ENCODE measurements around the gene TGM2. TPM values are rescaled to one million over a fixed set of nuclear protein-coding genes. Genes with fewer than 3 reads are reported as not detected.

The TGM2 gene
- polyA plus RNA-seq, 2 of the 4 experiments (the other 2 are of a cell fraction): 173 to 441 TPM

DNA sequence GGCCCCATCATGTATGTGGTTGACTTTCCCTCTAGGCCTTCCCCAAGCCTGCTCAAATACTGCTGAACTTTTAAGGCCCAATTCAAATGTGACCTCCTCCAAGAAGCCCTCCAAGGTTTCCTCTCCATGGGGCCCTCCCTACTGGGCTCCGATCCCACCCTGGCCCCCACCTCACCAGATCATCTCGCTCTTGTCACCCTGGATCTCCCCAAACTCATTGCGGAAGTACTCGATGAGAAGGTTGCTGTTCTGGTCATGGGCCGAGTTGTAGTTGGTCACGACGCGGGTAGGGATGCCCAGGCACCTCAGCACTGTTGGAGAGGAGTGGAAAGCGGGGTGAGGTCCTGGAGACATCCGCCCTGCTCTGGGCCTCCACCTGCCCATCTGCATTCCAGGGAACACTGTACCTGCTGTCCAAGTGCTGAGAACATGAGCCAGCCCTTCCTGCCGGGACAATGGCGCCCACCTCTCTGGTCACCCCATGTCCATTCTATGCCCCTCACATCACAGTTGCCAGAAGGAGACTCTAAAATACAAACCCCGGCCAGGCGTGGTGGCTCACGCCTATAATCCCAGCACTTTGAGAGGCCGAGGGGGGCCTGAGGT, 23.1 kb downstream of the TGM2 start:
- Histone ChIP-seq H3K4me2 (no peak overlapping the region; the same call in 2 of the 3 replicates), H3K4me1 (peaks cover 66% of the 10 kb centered on the region), H3K27ac (peak overlapping the region; percentile 83 to 95), H3K9me3 (no peaks in the 10 kb centered on the region), H3K4me3 (no peak overlapping the region)
- no peak for FAIRE-seq
- ATAC-seq: no peak
- WGBS (ENCODE audit: missing lambda C conversion rate): 97% methylated on average over 14 of the region's 16 CpGs
- CTCF ChIA-PET: interaction anchor here (1.2 to 4.2 kb wide), 5 partner anchors 14 to 85 kb away, joined by 5 to 59 read pairs (median 28); partner anchors contain the start of gene TGM2
- no peak for DNase-seq (ENCODE audit: low read depth in 1 of 2, low spot score in 1 of 2)
- TF ChIP-seq CBX8 (IDR thresholded peaks at IDR 0.05) (no peak), RFX5 (IDR thresholded peaks at IDR 0.05) (no peak), CHD2 (IDR thresholded peaks at IDR 0.05; ENCODE audit: low read length, partially characterized antibody) (no peak), ZFP36 (IDR thresholded peaks at IDR 0.05; ENCODE audit: borderline replicate concordance, partially characterized antibody) (peak; percentile 90), POLR2AphosphoS2 (conservative IDR thresholded peaks at IDR 0.05; ENCODE audit: low read length) (no peak)
- POLR2A ChIA-PET: no interaction called here

GRCh38 chr20:38141204-38141888, 23.7 kb downstream of the TGM2 start:
- TF ChIP-seq HOXA7 (CRISPR knock-in tag; IDR thresholded peaks at IDR 0.05) (peak; percentile 19; the same call in 1 of the 2 replicates), NPAS2 (CRISPR knock-in tag; IDR thresholded peaks at IDR 0.05; ENCODE audit: borderline replicate concordance) (no peak), JUN (IDR thresholded peaks at IDR 0.05) (peak in 1 of 2 experiments; percentile 34; a peak in 1 of 5 replicates), NFE2L2 (conservative IDR thresholded peaks at IDR 0.05; ENCODE audit: low read length) (no peak)
- DNase-seq (ENCODE audit: low read depth in 1 of 2, low spot score in 1 of 2) (no peak), ATAC-seq (no peak), FAIRE-seq (no peak)
- H3K4me3 ChIP-seq: no peak overlapping the region
- peak overlapping the region; percentile 83 to 95 for H3K27ac ChIP-seq
- 92% methylated on average over 18 of the region's 23 CpGs for WGBS (ENCODE audit: missing lambda C conversion rate)
- POLR2A ChIA-PET: no interaction called here
- no peak overlapping the region for H3K4me2 ChIP-seq
- H3K9me3 ChIP-seq: no peaks in the 10 kb centered on the region
- CTCF ChIA-PET: interaction anchor here (1.2 kb wide), 1 partner anchor 84 kb away, joined by 5 read pairs; no protein-coding TSS in a partner anchor
- H3K4me1 ChIP-seq: peaks cover 70% of the 10 kb centered on the region

- POLR2A ChIA-PET: no interaction called here
Observed at GRCh38 chr20:38139977-38140753, 24.9 kb downstream of the TGM2 start.

GRCh38 chr20:38139156-38139912, 25.7 kb downstream of the TGM2 start:
- peaks cover 70% of the 10 kb centered on the region for H3K4me1 ChIP-seq
- H3K4me3 ChIP-seq: no peak overlapping the region
- WGBS (ENCODE audit: missing lambda C conversion rate): 93% methylated on average over 25 of the region's 25 CpGs
- H3K4me2 ChIP-seq: no peak overlapping the region
- DNase-seq (ENCODE audit: low read depth in 1 of 2, low spot score in 1 of 2) (no peak), FAIRE-seq (no peak), ATAC-seq (no peak)
- TF ChIP-seq CEBPB (IDR thresholded peaks at IDR 0.05) (no peak), HDAC2 (IDR thresholded peaks at IDR 0.05) (no peak), JUN (IDR thresholded peaks at IDR 0.05) (no peak), EHF (CRISPR knock-in tag; IDR thresholded peaks at IDR 0.05) (no peak), MAFK (IDR thresholded peaks at IDR 0.05; ENCODE audit: partially characterized antibody) (no peak), POLR2AphosphoS2 (conservative IDR thresholded peaks at IDR 0.05; ENCODE audit: low read length) (no peak), HOXA7 (CRISPR knock-in tag; IDR thresholded peaks at IDR 0.05) (no peak), EHMT2 (IDR thresholded peaks at IDR 0.05; ENCODE audit: low read depth) (no peak), BHLHE40 (IDR thresholded peaks at IDR 0.05; ENCODE audit: low read depth, low read length) (no peak), CBX2 (IDR thresholded peaks at IDR 0.05; ENCODE audit: borderline replicate concordance, low read depth) (no peak), RNF2 (IDR thresholded peaks at IDR 0.05; ENCODE audit: borderline replicate concordance, low read depth) (no peak), FOSB (CRISPR knock-in tag; IDR thresholded peaks at IDR 0.05) (no peak), RAD21 (conservative IDR thresholded peaks at IDR 0.05 in 1 of 2, IDR thresholded peaks at IDR 0.05 in 1 of 2) (no peak), KDM1A (IDR thresholded peaks at IDR 0.05; ENCODE audit: low read depth) (no peak), RARB (CRISPR knock-in tag; IDR thresholded peaks at IDR 0.05) (no peak), CBX8 (IDR thresholded peaks at IDR 0.05) (no peak)
- TF ChIP-seq, protein P1, sequence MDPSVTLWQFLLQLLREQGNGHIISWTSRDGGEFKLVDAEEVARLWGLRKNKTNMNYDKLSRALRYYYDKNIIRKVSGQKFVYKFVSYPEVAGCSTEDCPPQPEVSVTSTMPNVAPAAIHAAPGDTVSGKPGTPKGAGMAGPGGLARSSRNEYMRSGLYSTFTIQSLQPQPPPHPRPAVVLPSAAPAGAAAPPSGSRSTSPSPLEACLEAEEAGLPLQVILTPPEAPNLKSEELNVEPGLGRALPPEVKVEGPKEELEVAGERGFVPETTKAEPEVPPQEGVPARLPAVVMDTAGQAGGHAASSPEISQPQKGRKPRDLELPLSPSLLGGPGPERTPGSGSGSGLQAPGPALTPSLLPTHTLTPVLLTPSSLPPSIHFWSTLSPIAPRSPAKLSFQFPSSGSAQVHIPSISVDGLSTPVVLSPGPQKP (IDR thresholded peaks at IDR 0.05; ENCODE audit: low read depth, low read length): no peak
- H3K9me3 ChIP-seq: no peaks in the 10 kb centered on the region
- peak overlapping the region in 1 of 2 experiments; percentile 38; a peak in 3 of 6 replicates for H3K27ac ChIP-seq
- POLR2A ChIA-PET: interaction anchor here (1.0 kb wide), 1 partner anchor 12 kb away, joined by 3 read pairs; no protein-coding TSS in a partner anchor
- CTCF ChIA-PET: interaction anchor here (1.0 to 1.8 kb wide), 6 partner anchors 25 to 84 kb away, joined by 3 to 10 read pairs (median 4); no protein-coding TSS in a partner anchor

More at GRCh38 chr20:38139977-38140753, 24.9 kb downstream of the TGM2 start:
- FAIRE-seq (no peak), ATAC-seq (no peak), DNase-seq (ENCODE audit: low read depth in 1 of 2, low spot score in 1 of 2) (no peak)
- 72% methylated on average over 12 of the region's 12 CpGs for WGBS (ENCODE audit: missing lambda C conversion rate)
- CTCF ChIA-PET: interaction anchor here (1.0 to 1.7 kb wide), 4 partner anchors 24 to 85 kb away, joined by 3 to 5 read pairs (median 4); no protein-coding TSS in a partner anchor
- Histone ChIP-seq H3K4me1 (peaks cover 70% of the 10 kb centered on the region), H3K4me3 (no peak overlapping the region), H3K9me3 (no peaks in the 10 kb centered on the region), H3K4me2 (no peak overlapping the region), H3K27ac (peak overlapping the region; percentile 2 to 38; a peak in 3 of 6 replicates)
- TF ChIP-seq HOXB13 (CRISPR knock-in tag; IDR thresholded peaks at IDR 0.05; ENCODE audit: low read depth) (no peak), MAZ (IDR thresholded peaks at IDR 0.05; ENCODE audit: borderline replicate concordance, low read depth, low read length) (no peak), SREBF2 (IDR thresholded peaks at IDR 0.05) (no peak), JUNB (IDR thresholded peaks at IDR 0.05) (no peak), ZSCAN20 (CRISPR knock-in tag; IDR thresholded peaks at IDR 0.05) (no peak), EP300 (IDR thresholded peaks at IDR 0.05) (no peak)
- TF ChIP-seq, protein P2, sequence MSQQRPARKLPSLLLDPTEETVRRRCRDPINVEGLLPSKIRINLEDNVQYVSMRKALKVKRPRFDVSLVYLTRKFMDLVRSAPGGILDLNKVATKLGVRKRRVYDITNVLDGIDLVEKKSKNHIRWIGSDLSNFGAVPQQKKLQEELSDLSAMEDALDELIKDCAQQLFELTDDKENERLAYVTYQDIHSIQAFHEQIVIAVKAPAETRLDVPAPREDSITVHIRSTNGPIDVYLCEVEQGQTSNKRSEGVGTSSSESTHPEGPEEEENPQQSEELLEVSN (IDR thresholded peaks at IDR 0.05; ENCODE audit: borderline replicate concordance, low read depth): no peak
